Measurements from ENCODE around the gene S100A1.
"Not testable (repeated sequence)": the region's sequence is repeated elsewhere in the genome, so short reads cannot be mapped to it uniquely, and the experiment has no call there.

S100A1 gene

GRCh38 chr1:153627715-153628626, at the start of gene S100A1:
S100A1 (plus strand) TSS chr1:153628434; CDS start chr1:153630522, 2,088 bp downstream.
- DNase-seq: no peak

DNA sequence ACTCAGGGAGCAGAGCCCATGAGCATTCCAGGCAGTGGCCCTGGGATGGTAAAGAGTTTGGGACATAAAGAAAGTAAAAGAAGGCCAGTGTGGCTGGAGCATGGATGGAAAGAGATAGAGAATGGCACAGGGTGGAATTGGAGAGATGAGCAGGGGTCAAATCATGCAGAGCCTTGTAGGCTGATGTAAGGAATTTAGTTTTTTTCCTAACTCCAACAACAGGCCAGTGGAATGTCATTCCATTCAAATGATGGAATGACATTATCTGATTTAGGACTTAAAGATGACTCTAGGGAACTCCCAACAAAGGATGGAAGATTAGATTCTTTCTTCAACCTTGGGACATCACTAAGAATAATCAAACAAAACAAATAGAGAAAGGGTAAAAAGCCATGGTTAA, 49.7 kb upstream of the S100A1 start:
- peak; percentile 82 for DNase-seq

- peak; percentile 65 for DNase-seq
Measured at GRCh38 chr1:153578936-153579335, 49.3 kb upstream of the S100A1 start.

DNA sequence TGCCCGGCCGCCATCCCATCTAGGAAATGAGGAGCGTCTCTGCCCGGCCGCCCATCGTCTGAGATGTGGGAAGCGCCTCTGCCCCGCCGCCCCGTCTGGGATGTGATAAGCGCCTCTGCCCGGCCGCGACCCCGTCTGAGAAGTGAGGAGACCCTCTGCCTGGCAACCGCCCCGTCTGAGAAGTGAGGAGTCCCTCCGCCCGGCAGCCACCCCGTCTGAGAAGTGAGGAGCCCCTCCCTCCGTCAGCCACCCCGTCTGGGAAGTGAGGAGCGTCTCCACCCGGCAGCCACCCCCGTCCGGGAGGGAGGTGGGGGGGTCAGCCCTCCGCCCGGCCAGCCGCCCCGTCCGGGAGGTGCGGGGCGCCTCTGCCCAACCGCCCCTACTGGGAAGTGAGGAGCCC, 45.4 kb upstream of the S100A1 start:
- DNase-seq: not testable (repeated sequence)

GRCh38 chr1:153583514-153583913, 44.7 kb upstream of the S100A1 start:
- DNase-seq: not testable (repeated sequence)

- peak; percentile 53 for DNase-seq
Measured at GRCh38 chr1:153583976-153584375, 44.3 kb upstream of the S100A1 start.

- DNase-seq: no peak
Measured at GRCh38 chr1:153585006-153585405, 43.2 kb upstream of the S100A1 start.

DNA sequence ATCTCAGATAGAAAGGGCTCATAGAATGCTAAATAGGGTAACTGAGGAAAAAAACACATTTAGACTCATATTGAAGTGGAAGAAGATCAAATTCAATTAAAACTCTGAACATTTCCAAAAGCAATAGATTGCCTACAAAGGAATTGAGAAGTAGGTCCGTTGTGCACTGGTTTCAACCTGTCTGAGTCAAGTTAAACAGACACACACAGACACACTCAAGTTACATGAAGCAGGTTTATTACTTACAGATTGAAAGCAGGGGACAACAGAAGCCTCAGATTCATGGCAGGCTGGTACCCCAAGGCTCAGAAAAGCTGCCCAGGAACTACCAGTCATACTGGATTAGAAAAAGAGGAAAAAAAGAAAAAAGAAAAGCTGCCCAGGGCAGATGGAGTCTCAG, 41.9 kb upstream of the S100A1 start:
- DNase-seq: no peak

DNA sequence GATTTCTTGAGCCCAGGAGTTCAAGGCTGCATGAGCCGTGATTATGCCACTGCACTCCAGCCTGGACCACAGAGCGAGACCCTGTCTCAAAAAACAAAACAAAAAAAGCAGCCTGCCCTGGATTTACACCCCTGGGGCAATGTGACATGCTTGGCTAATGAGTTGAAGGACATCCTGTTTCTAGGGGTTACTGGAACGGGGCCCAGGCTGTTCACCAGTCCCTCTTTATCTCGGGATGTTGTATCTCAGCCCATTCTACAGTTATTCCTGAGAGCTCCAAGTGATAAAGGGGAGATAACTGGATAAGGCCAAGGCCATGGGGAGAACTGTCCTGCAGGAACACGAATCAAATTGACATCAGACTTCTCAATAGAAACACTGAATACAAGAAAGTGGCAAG, 40.9 kb upstream of the S100A1 start:
- DNase-seq: no peak

GRCh38 chr1:153588033-153588432, 40.2 kb upstream of the S100A1 start:
- DNase-seq: not testable (repeated sequence)

DNA sequence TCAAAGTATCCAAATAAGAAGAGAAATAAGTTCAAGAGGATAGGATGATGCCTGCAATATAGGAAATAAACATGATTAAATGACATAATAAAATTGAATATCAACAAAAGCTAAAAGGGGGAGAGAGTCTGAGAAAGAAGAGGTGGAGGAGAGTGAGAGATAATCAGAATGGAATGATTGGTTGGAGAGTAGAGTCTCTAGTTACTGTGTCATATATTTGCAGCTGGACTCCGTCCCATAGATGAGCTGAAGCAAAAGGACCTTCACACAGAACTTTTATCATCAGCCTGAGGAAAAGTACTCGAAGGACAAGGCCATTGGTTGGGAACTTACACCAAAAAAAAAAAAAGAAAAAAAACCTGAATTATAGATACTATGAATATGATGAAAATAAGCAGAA, 39.8 kb upstream of the S100A1 start:
- no peak for DNase-seq

DNA sequence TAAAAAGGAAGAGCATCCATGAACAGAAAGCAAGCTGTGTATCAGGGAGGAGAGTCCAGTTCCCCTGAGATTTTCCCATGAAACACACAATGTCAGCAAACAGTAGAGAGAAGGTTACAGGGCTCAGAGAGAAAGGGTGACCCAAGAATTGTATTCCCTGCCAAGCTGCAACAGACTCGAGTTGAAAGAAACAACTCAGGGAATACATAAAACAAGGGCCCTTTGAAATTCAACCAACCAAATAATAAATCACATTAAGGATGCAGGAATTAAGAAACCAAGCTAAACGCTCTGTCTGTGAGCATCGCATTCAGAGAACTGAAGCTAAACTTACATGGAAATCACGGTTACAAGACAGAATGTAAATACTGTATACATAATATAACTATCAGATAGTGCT, 35.5 kb upstream of the S100A1 start:
- no peak for DNase-seq

DNA sequence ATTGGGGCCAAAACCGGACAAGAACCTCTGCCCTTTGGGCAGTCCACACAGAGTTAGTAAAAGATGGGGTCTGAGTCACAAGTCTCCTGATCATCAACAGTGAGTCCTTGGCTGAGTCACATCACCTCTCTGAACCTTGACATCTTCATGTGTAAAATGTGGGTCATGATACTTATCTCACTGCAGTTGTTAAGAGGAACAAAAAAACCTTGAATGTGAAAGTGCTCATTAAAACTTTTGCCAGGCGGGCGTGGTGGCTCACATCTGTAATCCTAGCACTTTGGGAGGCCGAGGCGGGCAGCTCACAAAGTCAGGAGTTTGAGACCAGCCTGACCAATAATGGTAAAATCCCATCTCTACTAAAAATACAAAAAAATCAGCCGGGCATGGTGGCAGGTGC, 31.0 kb upstream of the S100A1 start:
- no peak for DNase-seq

GRCh38 chr1:153598309-153599172, 29.7 kb upstream of the S100A1 start:
- peak; percentile 73 for DNase-seq

GRCh38 chr1:153599847-153600246, 28.4 kb upstream of the S100A1 start:
- DNase-seq: no peak

DNA sequence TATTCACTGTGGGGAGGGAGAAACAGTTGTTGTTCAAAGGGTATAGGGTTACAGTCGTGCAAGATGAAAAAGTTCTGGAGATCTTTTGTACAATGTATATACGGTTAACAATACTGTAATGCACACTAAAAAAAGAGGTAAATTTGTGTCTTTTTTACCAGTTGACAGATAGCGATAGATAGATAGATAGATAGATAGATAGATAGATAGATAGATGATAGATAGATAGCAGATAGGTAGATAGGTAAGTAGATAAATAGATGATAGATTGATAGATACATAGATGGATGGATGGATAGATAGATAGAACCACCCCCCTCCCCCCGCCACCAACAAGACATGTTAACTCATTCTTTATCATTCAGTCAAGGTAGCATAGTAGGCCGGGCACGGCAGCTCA, 25.5 kb upstream of the S100A1 start:
- no peak for DNase-seq

DNA sequence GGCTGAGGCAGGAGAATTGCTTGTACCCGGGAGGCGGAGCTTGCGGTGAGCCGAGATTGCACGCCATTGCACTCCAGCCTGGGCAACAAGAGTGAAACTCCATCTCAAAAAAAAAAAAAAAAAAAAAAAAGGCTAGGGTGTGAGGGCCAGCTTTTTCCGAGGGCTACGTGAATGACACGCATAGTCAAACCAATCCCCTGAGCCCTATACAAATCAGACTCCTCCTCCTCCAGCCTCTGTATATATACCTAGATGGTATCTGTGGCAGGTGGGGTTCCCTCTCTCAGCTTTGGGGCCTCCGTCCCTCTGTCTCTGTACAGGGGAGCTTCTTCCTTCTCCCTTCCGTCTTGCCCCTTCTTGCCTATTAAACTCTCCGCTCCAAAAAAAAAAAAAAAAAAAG, 22.0 kb upstream of the S100A1 start:
- DNase-seq: no peak

DNA sequence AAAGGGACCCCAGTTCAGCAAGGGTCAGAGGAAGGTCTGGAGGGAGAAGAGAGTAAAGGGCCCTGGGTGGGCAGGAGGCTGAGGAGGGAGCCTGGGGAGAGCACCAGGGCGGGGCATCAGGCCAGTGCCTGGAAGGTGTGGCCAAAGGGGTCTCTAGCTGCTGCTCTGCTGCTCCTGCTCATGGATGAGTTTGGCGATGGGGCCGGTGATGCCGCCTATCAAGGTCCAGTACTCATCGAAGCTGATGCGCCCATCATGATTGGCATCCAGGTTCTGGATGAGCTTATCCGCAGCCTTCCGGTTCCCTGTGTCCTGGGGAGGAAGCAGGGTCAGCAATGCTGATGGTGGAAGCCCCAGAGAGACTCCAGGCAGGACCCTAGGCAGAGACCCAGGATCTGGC, 20.9 kb upstream of the S100A1 start:
- no peak for DNase-seq

DNA sequence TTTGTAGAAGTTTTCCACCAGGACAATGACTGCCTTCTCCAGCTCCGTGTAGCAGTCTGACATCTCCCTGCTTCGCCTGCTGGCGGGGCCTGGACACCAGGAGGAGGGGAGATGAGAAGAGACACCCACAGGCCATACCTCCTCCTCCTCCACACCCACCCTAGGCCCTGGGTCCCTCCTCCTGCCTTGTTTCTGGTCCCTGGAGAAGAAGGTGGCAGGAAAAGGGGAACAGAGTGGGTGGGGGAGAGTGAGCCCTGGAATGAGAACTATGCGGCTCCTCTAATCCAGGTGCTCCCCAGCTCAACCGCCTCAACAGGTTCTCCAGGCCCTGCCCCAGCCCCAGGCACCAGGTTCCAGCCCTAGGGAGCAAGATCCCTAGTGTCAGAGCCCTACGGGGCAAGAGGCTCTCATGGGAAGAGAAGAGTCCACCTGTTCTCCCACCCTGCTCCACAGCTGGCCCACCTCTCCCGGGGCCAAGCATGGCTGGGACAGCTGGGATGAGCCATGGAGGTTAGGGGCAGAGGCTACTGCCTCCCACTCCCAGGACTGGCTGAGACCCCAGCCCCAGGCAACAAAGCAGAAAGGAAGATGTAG, 20.0 kb upstream of the S100A1 start:
- peak; percentile 40 for DNase-seq

GRCh38 chr1:153608742-153609584, 19.3 kb upstream of the S100A1 start:
- DNase-seq: peak; percentile 93

GRCh38 chr1:153609585-153609907, 18.7 kb upstream of the S100A1 start:
- DNase-seq: no peak

DNA sequence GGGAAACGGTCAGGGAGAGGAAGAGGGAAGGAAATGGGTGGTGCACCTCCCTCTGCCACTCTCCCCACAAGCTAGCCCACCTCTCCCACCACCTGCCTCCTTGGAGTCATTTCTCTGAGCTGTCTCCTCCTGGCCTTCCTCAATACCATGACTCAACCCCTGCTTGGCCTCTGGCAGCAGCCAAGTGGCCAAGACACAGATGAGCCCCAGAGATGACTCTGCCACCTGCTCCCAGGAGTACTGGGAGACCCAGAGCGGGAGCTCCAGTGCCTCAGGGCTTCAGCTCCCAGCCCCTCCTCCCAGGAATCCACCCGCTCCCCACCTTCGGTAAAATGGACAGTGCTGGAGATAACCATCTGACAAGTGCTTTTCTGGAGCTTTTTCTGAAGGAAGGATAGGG, 17.9 kb upstream of the S100A1 start:
- no peak for DNase-seq
